ENCODE measurements around the gene CACFD1.

GRCh38 chr9:133468374-133468773 is 8.6 kb downstream of the CACFD1 start:
- no peak for TF ChIP-seq EZH2phosphoT487 (IDR thresholded peaks at IDR 0.05; ENCODE audit: unreplicated experiment)
- no peak for TF ChIP-seq CTCF (conservative IDR thresholded peaks at IDR 0.05; ENCODE audit: low read depth in 2 of 2)
- TF ChIP-seq ETS1 (IDR thresholded peaks at IDR 0.05), result no peak
- no peak for TF ChIP-seq JUNB (IDR thresholded peaks at IDR 0.05; ENCODE audit: unreplicated experiment)
- no peak for TF ChIP-seq POLR2AphosphoS5 (IDR thresholded peaks at IDR 0.05; ENCODE audit: low read depth)
- no peak for TF ChIP-seq EZH2 (IDR thresholded peaks at IDR 0.05; ENCODE audit: low read depth, unreplicated experiment)
- no peak for TF ChIP-seq CREB1 (CRISPR knock-in tag; IDR thresholded peaks at IDR 0.05; ENCODE audit: low read depth)
- TF ChIP-seq ZNF114 (CRISPR knock-in tag; IDR thresholded peaks at IDR 0.05), result no peak

All from GM23338 (cell line).